RWPE2 (cell line): ENCODE results near the gene IL17RA.

Source experiments
- ATAC-seq: fragments of 200-7000 bp; cut with Tn5 transposase; 3 replicates; pipeline ENCODE4 v1.9.1; 2021; ENCODE audit warnings: low read depth
- DNase-seq: peaks from one replicate; pipeline ENCODE4 v3.0.0-alpha.2; 2020; ENCODE audit warnings: low spot score
- H3K27ac ChIP-seq: fragments of 450-650 bp; 2 replicates; pipeline ENCODE4 v1.5.1; 2017; ENCODE audit warnings: mild to moderate bottlenecking; ENCODE audit not compliant: poor library complexity, severe bottlenecking
- H3K27me3 ChIP-seq: fragments of 250-450 bp; sonication (Bioruptor Pico); 2 replicates; pipeline ENCODE4 v1.5.1; 2021; ENCODE audit warnings: mild to moderate bottlenecking, moderate library complexity; ENCODE audit not compliant: insufficient read depth, poor library complexity, severe bottlenecking
- H3K36me3 ChIP-seq: fragments of 250-450 bp; sonication (Bioruptor Pico); 2 replicates; pipeline ENCODE4 v1.5.1; 2020; ENCODE audit warnings: low read depth, mild to moderate bottlenecking, moderate library complexity
- H3K4me1 ChIP-seq: fragments of 250-450 bp; sonication (Bioruptor Pico); 2 replicates; pipeline ENCODE4 v1.5.1; 2021; ENCODE audit warnings: mild to moderate bottlenecking, moderate library complexity; ENCODE audit not compliant: insufficient read depth, poor library complexity, severe bottlenecking
- H3K4me3 ChIP-seq: fragments of 250-450 bp; sonication (Bioruptor Pico); 2 replicates; pipeline ENCODE4 v1.5.1; 2021; ENCODE audit warnings: mild to moderate bottlenecking, moderate library complexity; ENCODE audit not compliant: severe bottlenecking
- H3K9me3 ChIP-seq: fragments of 250-450 bp; sonication (Bioruptor Pico); 2 replicates; pipeline ENCODE4 v1.5.1; 2021; ENCODE audit warnings: mild to moderate bottlenecking, moderate library complexity; ENCODE audit not compliant: severe bottlenecking
- TF ChIP-seq, protein P1 (sequence below): fragments of 450-650 bp; IDR thresholded peaks from one replicate; pipeline ENCODE4 v1.5.1; 2017; ENCODE audit warnings: mild to moderate bottlenecking, moderate library complexity; ENCODE audit not compliant: poor library complexity, severe bottlenecking

Gene IL17RA

DNA sequence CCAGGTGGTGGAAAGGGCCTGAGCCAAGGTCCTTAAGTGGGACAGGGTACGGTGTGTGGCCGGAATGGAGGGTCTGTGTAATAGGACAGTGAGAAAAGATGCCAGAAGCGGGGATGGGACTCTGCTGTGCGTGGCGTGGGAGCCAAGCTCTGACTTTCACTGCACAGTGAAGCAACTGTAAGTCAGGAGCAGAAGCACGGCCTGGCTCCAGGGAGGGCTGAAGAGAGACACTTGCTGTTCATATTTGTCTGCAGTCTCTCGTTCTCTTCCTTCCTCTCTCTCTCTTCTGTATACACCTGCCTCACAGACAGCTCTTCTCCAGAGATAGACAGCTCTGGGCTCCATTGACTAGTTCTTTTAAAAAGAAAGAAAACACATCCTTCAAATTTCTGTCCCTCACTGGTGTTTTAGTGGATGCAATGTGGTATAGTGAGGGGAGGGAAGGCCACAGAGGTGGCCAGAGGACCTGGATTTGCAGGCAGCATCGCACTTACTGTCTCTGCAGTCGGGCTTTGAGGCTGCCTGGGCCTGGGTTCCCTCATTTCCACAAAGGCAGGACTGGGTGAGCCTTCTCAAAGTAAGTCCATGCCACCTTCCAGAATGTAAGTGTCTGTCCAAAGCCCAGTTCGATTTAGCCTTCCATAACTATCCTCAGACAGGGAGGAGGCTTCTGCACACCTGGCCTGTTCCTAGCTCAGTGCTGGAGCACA is 2.1 kb downstream of the IL17RA start:
- no peak overlapping the region for H3K27ac ChIP-seq
- no peaks in the 10 kb centered on the region; the same call in 1 of the 2 replicates for H3K36me3 ChIP-seq
- DNase-seq (peak; percentile 10), ATAC-seq (no peak)
- H3K4me3 ChIP-seq = no peak overlapping the region
- TF ChIP-seq, protein P1, sequence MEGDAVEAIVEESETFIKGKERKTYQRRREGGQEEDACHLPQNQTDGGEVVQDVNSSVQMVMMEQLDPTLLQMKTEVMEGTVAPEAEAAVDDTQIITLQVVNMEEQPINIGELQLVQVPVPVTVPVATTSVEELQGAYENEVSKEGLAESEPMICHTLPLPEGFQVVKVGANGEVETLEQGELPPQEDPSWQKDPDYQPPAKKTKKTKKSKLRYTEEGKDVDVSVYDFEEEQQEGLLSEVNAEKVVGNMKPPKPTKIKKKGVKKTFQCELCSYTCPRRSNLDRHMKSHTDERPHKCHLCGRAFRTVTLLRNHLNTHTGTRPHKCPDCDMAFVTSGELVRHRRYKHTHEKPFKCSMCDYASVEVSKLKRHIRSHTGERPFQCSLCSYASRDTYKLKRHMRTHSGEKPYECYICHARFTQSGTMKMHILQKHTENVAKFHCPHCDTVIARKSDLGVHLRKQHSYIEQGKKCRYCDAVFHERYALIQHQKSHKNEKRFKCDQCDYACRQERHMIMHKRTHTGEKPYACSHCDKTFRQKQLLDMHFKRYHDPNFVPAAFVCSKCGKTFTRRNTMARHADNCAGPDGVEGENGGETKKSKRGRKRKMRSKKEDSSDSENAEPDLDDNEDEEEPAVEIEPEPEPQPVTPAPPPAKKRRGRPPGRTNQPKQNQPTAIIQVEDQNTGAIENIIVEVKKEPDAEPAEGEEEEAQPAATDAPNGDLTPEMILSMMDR = no peak
- peaks cover 3% of the 10 kb centered on the region for H3K4me1 ChIP-seq
- H3K27me3 ChIP-seq = no peaks in the 10 kb centered on the region
- H3K9me3 ChIP-seq = no peaks in the 10 kb centered on the region

GRCh38 chr22:17087498-17088131 is 2.8 kb downstream of the IL17RA start:
- Histone ChIP-seq H3K27ac (no peak overlapping the region), H3K27me3 (no peaks in the 10 kb centered on the region), H3K4me3 (no peak overlapping the region), H3K36me3 (no peaks in the 10 kb centered on the region; the same call in 1 of the 2 replicates), H3K4me1 (peaks cover 3% of the 10 kb centered on the region), H3K9me3 (no peaks in the 10 kb centered on the region)
- DNase-seq (peak; percentile 9), ATAC-seq (no peak)
- TF ChIP-seq, protein P1 = no peak

DNA sequence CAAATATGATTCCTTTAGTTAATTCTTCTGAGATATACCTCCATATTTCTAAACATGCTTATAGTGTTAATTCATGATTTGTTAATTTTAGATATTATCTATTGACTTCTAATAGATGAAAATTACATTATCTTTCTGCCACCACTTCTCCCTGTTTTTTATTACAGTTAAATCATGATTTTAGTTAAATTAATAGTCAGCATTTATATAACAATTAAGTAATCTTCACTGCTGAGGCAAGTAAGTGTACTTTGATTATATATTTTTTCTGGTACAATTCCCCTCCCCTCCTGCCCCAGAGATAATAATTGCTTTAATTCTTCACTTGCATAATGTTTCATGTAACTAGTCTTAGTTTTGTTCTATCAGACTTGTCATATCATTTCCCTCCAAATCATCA is 5.8 kb downstream of the IL17RA start:
- ATAC-seq (no peak), DNase-seq (no peak)
- H3K4me3 ChIP-seq = no peak overlapping the region
- no peak overlapping the region for H3K27ac ChIP-seq
- H3K27me3 ChIP-seq = no peaks in the 10 kb centered on the region
- no peaks in the 10 kb centered on the region; the same call in 1 of the 2 replicates for H3K36me3 ChIP-seq
- H3K4me1 ChIP-seq = no peaks in the 10 kb centered on the region
- TF ChIP-seq, protein P1 = no peak
- H3K9me3 ChIP-seq = no peaks in the 10 kb centered on the region

DNA sequence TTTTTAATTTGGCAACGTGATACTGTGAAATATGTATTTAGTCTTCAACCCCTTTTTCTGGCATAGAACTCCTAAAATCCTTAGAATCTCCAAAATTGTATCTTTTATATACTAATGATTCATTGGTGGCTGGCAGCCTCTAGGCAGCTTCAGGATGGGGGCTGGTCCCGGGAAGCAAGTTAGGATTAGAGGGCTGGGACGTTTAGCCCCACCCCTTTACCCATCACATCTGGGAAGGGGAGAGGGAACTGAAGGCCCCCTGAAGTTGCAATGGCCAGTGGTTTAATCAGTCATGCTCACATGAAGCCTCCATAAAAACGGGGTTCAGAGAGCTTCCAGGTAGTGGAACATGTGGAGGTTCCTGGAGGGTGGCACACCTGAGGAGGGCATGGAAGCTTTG is 7.1 kb downstream of the IL17RA start:
- ATAC-seq = no peak
- H3K4me3 ChIP-seq = no peak overlapping the region
- DNase-seq = no peak
- H3K27me3 ChIP-seq = no peaks in the 10 kb centered on the region
- no peaks in the 10 kb centered on the region for H3K4me1 ChIP-seq
- no peaks in the 10 kb centered on the region for H3K9me3 ChIP-seq
- no peaks in the 10 kb centered on the region; the same call in 1 of the 2 replicates for H3K36me3 ChIP-seq
- no peak overlapping the region for H3K27ac ChIP-seq
- TF ChIP-seq, protein P1 = no peak

GRCh38 chr22:17093081-17093480 is 8.3 kb downstream of the IL17RA start:
- Histone ChIP-seq H3K36me3 (peaks cover 6% of the 10 kb centered on the region), H3K27me3 (no peaks in the 10 kb centered on the region), H3K4me1 (no peaks in the 10 kb centered on the region), H3K27ac (no peak overlapping the region), H3K9me3 (no peaks in the 10 kb centered on the region), H3K4me3 (no peak overlapping the region)
- DNase-seq (no peak), ATAC-seq (no peak)
- TF ChIP-seq, protein P1 = no peak
